Skin of body (tissue), 2 donors: Measurements from ENCODE around the gene MYOC. TPM values are rescaled to one million over a fixed set of nuclear protein-coding genes. Genes with fewer than 3 reads are reported as not detected.
"Not testable (repeated sequence)": the region's sequence is repeated elsewhere in the genome, so short reads cannot be mapped to it uniquely, and the experiment has no call there.

Experiments
- DNase-seq: peaks from one replicate; lab custom pipeline; 2025; lab: John Stamatoyannopoulos, UW
- total RNA-seq: library from RNA; depleted of rRNA; stranded (reverse); fragments of >200 nt; gene quantifications from one replicate; pipeline ENCODE4 v1.2.3, GENCODE V29; 2014

Gene MYOC
- total RNA-seq, 1 donor from 2014 or later = 0.30 TPM

GRCh38 chr1:171606402-171606941 lies 46.0 kb downstream of the MYOC start:
- no peak for DNase-seq

- not testable (repeated sequence) for DNase-seq
Measured at GRCh38 chr1:171603042-171603441, 49.4 kb downstream of the MYOC start.

DNA sequence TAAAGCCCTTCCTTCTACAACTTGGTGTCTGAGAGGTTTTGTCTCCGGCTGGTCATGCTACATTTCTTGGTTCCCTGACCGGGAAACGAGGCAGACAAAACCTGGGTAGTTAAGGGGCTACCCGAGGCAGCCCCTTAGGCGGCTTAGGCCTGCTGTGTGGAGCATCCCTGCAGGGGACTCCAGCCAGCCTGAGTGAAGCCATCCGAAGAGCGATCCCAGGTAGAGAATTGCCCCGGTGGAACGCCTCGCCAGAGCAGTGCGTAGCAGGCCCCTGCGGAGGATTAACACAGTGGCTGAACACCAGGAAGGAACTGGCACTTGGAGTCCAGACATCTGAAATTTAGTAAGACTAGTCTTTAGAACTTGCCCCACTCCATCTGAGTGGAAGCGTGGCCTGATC lies 51.6 kb downstream of the MYOC start:
- DNase-seq = no peak

GRCh38 chr1:171600310-171600709 lies 52.2 kb downstream of the MYOC start:
- DNase-seq = not testable (repeated sequence)

DNA sequence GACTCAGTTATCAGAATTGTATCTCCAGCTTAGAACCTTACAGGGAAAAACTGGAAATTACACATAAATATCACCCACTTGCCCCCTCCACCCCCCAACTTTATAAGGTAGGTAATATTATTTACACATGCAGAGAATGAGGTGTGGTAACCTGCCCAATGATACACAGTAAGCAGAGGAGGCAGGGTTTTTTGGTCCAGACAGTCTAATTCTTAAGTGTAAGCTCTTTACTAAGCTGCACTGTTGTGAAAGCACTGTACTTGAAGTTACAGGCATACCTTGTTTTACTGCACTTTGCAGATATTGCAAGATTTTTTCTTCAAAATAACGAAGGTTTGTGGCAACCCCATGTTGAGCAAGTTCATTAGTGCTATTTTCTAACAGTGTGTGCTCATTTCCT lies 55.3 kb downstream of the MYOC start:
- DNase-seq = no peak

GRCh38 chr1:171596705-171597104 lies 55.8 kb downstream of the MYOC start:
- DNase-seq = no peak

DNA sequence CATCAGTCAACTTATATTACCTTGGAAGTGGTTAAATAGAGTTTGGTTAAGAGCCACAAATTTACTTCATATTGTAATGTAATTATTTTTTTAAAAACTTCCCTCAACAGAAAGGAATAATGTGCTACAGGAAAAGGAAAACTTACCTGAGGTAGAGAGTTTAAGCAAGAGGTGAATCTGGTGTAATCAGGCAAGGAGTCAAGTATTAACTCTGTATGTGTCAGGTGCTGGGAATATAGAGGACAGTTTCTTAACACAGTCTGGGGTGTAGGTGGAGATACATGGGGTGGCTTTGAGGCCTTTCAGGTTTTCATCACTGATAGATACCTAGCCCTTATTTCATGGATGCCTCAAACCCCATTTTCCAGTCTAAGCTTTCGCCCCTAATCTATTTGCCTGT lies 56.4 kb downstream of the MYOC start:
- DNase-seq = no peak

DNA sequence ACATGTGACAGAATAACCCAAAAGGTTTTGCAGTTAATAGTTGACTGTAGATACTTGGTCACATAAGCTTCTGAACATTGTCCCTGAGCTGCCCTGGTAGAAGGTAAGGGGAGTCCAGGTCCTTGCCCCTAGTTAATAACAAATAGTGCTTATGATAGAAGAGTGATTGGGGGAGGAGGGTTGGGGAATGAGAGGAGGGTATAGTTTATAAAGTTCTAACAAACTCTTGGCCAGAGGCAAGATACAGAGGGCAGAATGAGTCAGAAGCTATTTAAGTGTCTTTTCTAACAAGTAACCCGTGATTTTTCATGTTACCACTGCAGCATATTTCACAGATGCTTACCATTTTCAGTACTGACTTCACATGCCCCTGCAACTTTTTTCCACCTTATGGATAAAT lies 57.2 kb downstream of the MYOC start:
- no peak for DNase-seq

- DNase-seq = no peak
Measured at GRCh38 chr1:171590022-171590421, 62.5 kb downstream of the MYOC start.

GRCh38 chr1:171588230-171588629 lies 64.3 kb downstream of the MYOC start:
- DNase-seq = no peak

DNA sequence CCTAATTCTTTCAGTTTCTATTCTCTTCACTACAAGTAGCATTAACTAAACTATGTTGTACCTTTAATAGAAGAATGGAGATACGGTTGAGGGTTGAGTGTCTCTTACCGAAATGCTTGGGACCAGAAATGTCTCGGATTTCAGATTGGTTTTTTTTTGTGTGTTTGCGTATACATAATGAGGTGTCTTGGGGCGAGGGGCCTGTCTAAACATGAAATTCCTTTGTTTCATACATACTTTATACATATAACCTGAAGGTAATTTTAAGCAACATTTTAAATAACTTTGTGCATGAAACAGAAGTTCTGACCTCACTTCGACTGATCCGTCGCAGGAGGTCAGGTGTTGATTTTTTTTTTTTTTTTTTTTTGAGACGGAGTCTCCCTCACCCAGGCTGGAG lies 66.8 kb downstream of the MYOC start:
- no peak for DNase-seq

Other genes starting within 250 kb of the MYOC start
- 64.6 TPM for gene PRRC2C, start 167.2 kb downstream of the MYOC start, total RNA-seq
- not detected for gene MYOCOS, start 30.4 kb downstream of the MYOC start, total RNA-seq
- gene VAMP4, start 89.4 kb upstream of the MYOC start, total RNA-seq = 13.1 TPM
- 14.9 TPM for gene METTL13, start 129.0 kb upstream of the MYOC start, total RNA-seq
- gene DNM3, start 188.8 kb upstream of the MYOC start, total RNA-seq = 5.2 TPM